Vagina (tissue), 2 donors: ENCODE data around the gene BAG1.
A peak's percentile ranks its signal among the peaks of the same experiment; 100 is the strongest.

Source experiments
- CTCF ChIP-seq, 3 experiments: fragments of 450-650 bp in 2 of 3; fragments of 200-600 bp in 1 of 3; sonication (generic) in 1 of 3; IDR thresholded peaks; one replicate each; pipeline ENCODE4 v1.5.1; 2017 to 2019; ENCODE audit warnings: antibody characterized with exemption in 3 of 3, mild to moderate bottlenecking in 2 of 3, moderate library complexity in 2 of 3
- POLR2A ChIP-seq, 2 donors: fragments of 450-650 bp; IDR thresholded peaks; one replicate each; pipeline ENCODE4 v1.6.1; 2017; ENCODE audit warnings: antibody characterized with exemption in 2 of 2, mild to moderate bottlenecking in 2 of 2, moderate library complexity in 2 of 2
- POLR2AphosphoS5 ChIP-seq, 2 donors: sonication (generic); formaldehyde crosslinking; IDR thresholded peaks; one replicate each; pipeline ENCODE4 v1.9.0; 2017; ENCODE audit warnings: antibody characterized with exemption in 2 of 2, mild to moderate bottlenecking in 2 of 2, low read depth in 1 of 2; ENCODE audit not compliant: insufficient read depth in 1 of 2

- TF ChIP-seq POLR2A (IDR thresholded peaks at IDR 0.05) (no peak), CTCF (IDR thresholded peaks at IDR 0.05) (no peak), POLR2AphosphoS5 (IDR thresholded peaks at IDR 0.05; ENCODE audit: insufficient read depth in 1 of 2, low read depth in 1 of 2) (peak in 1 of 2 donors; percentile 60)
Measured at GRCh38 chr9:33211695-33212393, 52.7 kb downstream of the BAG1 start.
